ENCODE results near the gene CDC14B.

DNA sequence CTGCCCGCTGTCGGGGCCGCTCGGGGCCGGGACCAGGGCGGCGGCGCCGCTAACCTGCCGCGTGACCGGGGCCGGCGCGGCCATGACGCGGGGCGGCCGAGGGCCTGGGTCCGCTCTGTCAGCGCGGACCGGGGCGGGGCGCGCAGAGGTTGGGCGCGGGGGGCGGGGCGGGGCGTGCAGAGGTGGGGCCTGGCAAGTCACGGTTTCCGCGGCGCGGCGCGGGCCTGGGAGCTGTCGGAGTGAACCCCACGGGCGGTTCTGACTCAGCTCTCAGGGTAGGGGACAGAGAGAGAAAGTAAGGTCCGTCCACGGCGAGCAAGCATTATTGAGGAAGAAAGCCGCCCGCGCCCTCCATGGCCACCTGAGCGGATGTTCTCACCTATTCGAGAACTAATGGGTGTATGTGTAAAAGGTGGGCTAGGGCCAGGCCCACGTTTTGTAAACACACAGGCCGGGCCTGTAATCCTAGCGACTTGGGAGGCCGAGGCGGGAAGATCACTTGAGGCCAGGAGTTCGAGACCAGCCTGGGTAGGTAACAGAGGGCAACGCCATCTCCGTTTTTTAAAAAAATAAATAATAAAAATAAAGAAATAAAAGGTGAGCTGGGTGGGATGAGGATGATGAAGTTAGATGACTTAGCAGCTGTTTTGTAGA lies 35.7 kb upstream of the CDC14B start, which contains the start of gene PRXL2C:
- TF ChIP-seq ELK1 (IDR thresholded peaks at IDR 0.05; ENCODE audit: borderline replicate concordance, low read depth, low read length) = no peak
- TF ChIP-seq, protein P1, sequence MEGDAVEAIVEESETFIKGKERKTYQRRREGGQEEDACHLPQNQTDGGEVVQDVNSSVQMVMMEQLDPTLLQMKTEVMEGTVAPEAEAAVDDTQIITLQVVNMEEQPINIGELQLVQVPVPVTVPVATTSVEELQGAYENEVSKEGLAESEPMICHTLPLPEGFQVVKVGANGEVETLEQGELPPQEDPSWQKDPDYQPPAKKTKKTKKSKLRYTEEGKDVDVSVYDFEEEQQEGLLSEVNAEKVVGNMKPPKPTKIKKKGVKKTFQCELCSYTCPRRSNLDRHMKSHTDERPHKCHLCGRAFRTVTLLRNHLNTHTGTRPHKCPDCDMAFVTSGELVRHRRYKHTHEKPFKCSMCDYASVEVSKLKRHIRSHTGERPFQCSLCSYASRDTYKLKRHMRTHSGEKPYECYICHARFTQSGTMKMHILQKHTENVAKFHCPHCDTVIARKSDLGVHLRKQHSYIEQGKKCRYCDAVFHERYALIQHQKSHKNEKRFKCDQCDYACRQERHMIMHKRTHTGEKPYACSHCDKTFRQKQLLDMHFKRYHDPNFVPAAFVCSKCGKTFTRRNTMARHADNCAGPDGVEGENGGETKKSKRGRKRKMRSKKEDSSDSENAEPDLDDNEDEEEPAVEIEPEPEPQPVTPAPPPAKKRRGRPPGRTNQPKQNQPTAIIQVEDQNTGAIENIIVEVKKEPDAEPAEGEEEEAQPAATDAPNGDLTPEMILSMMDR (conservative IDR thresholded peaks at IDR 0.05; ENCODE audit: low read depth, low read length) = no peak
- no peak; the same call in 1 of the 2 replicates for TF ChIP-seq POLR2A (IDR thresholded peaks at IDR 0.05; ENCODE audit: low read depth, low read length)
- TF ChIP-seq SMC3 (IDR thresholded peaks at IDR 0.05; ENCODE audit: low read depth, low read length) = no peak
- no peak for TF ChIP-seq RFX5 (IDR thresholded peaks at IDR 0.05; ENCODE audit: low read depth, low read length)
- no peak for TF ChIP-seq RAD21 (IDR thresholded peaks at IDR 0.05; ENCODE audit: low read length)
- no peak for TF ChIP-seq CEBPB (IDR thresholded peaks at IDR 0.05; ENCODE audit: low read depth, low read length)

Measured in IMR-90 (cell line).